GM23338 (cell line): ENCODE measurements around the gene AXL. TPM values are rescaled to one million over a fixed set of nuclear protein-coding genes. Genes with fewer than 3 reads are reported as not detected.
A peak's percentile ranks its signal among the peaks of the same experiment; 100 is the strongest.

Experiments used
- ATAC-seq: fragments of 200-7000 bp; cut with Tn5 transposase; 3 replicates; pipeline ENCODE4 v1.9.1; 2020
- DNase-seq: peaks from one replicate; pipeline ENCODE4 v3.0.0-alpha.2; 2015; ENCODE audit warnings: low spot score
- H2AFZ ChIP-seq: fragments of 200-600 bp; sonication (generic); 2 replicates; pipeline ENCODE4 v1.8.0; 2016; ENCODE audit warnings: antibody characterized with exemption, mild to moderate bottlenecking, moderate library complexity
- H3F3A ChIP-seq: fragments of 200-600 bp; sonication (generic); replicated peaks from 2 replicates; pipeline ENCODE4 v1.8.0; 2017; ENCODE audit warnings: antibody characterized with exemption, mixed run types, low read depth
- H3K27ac ChIP-seq: fragments of 200-600 bp; sonication (generic); 2 replicates; pipeline ENCODE4 v1.6.1; 2016; ENCODE audit warnings: low read depth
- H3K27me3 ChIP-seq: fragments of 200-600 bp; sonication (generic); 2 replicates; pipeline ENCODE4 v1.8.0; 2016; ENCODE audit warnings: mild to moderate bottlenecking, mixed run types, moderate library complexity; ENCODE audit not compliant: insufficient read depth
- H3K36me3 ChIP-seq: fragments of 200-600 bp; sonication (generic); 2 replicates; pipeline ENCODE4 v1.8.0; 2016; ENCODE audit warnings: mild to moderate bottlenecking; ENCODE audit not compliant: insufficient read depth
- H3K4me1 ChIP-seq: fragments of 200-600 bp; sonication (generic); 2 replicates; pipeline ENCODE4 v1.8.0; 2016; ENCODE audit warnings: mild to moderate bottlenecking, moderate library complexity; ENCODE audit not compliant: insufficient read depth
- H3K4me2 ChIP-seq: fragments of 200-600 bp; sonication (generic); 2 replicates; pipeline ENCODE4 v1.7.1; 2017; ENCODE audit warnings: mixed run types
- H3K4me3 ChIP-seq: fragments of 200-600 bp; sonication (generic); 2 replicates; pipeline ENCODE4 v1.6.1; 2016; ENCODE audit warnings: mixed run types
- H3K79me2 ChIP-seq: fragments of 200-600 bp; sonication (generic); replicated peaks from 2 replicates; pipeline ENCODE4 v1.8.0; 2017; ENCODE audit warnings: mild to moderate bottlenecking; ENCODE audit not compliant: insufficient read depth
- H3K9me2 ChIP-seq: fragments of 200-600 bp; sonication (generic); 2 replicates; pipeline ENCODE4 v1.8.0; 2017; ENCODE audit not compliant: insufficient read depth
- H4K20me1 ChIP-seq: fragments of 200-600 bp; sonication (generic); replicated peaks from 2 replicates; pipeline ENCODE4 v1.8.0; 2017; ENCODE audit warnings: mild to moderate bottlenecking; ENCODE audit not compliant: insufficient read depth
- H3K27ac Mint-ChIP-seq: 2 replicates; pipeline ENCODE4 v1.8.0; 2020; ENCODE audit warnings: inconsistent platforms, mild to moderate bottlenecking, moderate library complexity, mixed read lengths
- H3K27me3 Mint-ChIP-seq: 3 replicates; pipeline ENCODE4 v1.8.0; 2022; ENCODE audit warnings: low read depth, mild to moderate bottlenecking, moderate library complexity, mixed read lengths, inconsistent platforms; ENCODE audit not compliant: insufficient read depth, poor library complexity
- H3K36me3 Mint-ChIP-seq: 3 replicates; pipeline ENCODE4 v1.8.0; 2021; ENCODE audit warnings: low read depth, mild to moderate bottlenecking, inconsistent platforms, moderate library complexity, mixed read lengths
- H3K4me1 Mint-ChIP-seq: 3 replicates; pipeline ENCODE4 v1.8.0; 2020; ENCODE audit warnings: mild to moderate bottlenecking, inconsistent platforms, mixed read lengths
- H3K4me3 Mint-ChIP-seq: 3 replicates; pipeline ENCODE4 v1.8.0; 2021; ENCODE audit warnings: moderate library complexity, mild to moderate bottlenecking, inconsistent platforms, mixed read lengths
- H3K9me3 Mint-ChIP-seq: 3 replicates; pipeline ENCODE4 v1.8.0; 2020; ENCODE audit warnings: moderate library complexity, mild to moderate bottlenecking, inconsistent platforms, mixed read lengths
- EZH2 ChIP-seq: fragments of 200-600 bp; sonication (generic); IDR thresholded peaks from one replicate; pipeline ENCODE4 v1.8.0; 2017; ENCODE audit warnings: antibody characterized with exemption, mild to moderate bottlenecking, low read depth; ENCODE audit not compliant: unreplicated experiment
- JUNB ChIP-seq: IDR thresholded peaks from one replicate; pipeline ENCODE4 v1.6.1; 2016; ENCODE audit warnings: antibody characterized with exemption; ENCODE audit not compliant: unreplicated experiment
- NANOG ChIP-seq: IDR thresholded peaks from 2 replicates; pipeline ENCODE4 v1.6.1; 2016; ENCODE audit warnings: antibody characterized with exemption, borderline replicate concordance
- STAT1 ChIP-seq: IDR thresholded peaks from one replicate; pipeline ENCODE4 v1.6.1; 2016; ENCODE audit warnings: antibody characterized with exemption; ENCODE audit not compliant: unreplicated experiment
- ZNF114 ChIP-seq: fragments of 250-450 bp; sonication (Bioruptor Pico); IDR thresholded peaks from 2 replicates; pipeline ENCODE4 v1.5.0; 2020; ENCODE audit warnings: mild to moderate bottlenecking, moderate library complexity
- ZNF331 ChIP-seq: fragments of 250-450 bp; sonication (Bioruptor Pico); IDR thresholded peaks from 2 replicates; pipeline ENCODE4 v1.5.0; 2020; ENCODE audit warnings: low read depth, mild to moderate bottlenecking, moderate library complexity
- polyA plus RNA-seq: library from polyadenylated mRNA; unstranded; fragments of >200 nt; fragmentation: Nextera tagmentation; extraction: Ambion mirVana; gene quantifications from 2 replicates; pipeline ENCODE4 v1.2.1, GENCODE V29; 2016
- total RNA-seq: library from RNA; depleted of rRNA; stranded (reverse); fragments of >200 nt; shearing (Covaris generic); gene quantifications from 2 replicates; pipeline ENCODE4 v1.2.3, GENCODE V29; 2014
- TF ChIP-seq, protein P1 (sequence below): IDR thresholded peaks from one replicate; pipeline ENCODE4 v1.6.1; 2018; ENCODE audit warnings: antibody characterized with exemption; ENCODE audit not compliant: unreplicated experiment
- TF ChIP-seq, protein P2 (sequence below): fragments of 250-450 bp; sonication (Bioruptor Pico); IDR thresholded peaks from 2 replicates; pipeline ENCODE4 v1.5.0; 2020; ENCODE audit warnings: mild to moderate bottlenecking, moderate library complexity

Gene AXL
- total and polyA plus RNA-seq, 2 experiments from 2014 or later = 9.0 to 28.4 TPM

DNA sequence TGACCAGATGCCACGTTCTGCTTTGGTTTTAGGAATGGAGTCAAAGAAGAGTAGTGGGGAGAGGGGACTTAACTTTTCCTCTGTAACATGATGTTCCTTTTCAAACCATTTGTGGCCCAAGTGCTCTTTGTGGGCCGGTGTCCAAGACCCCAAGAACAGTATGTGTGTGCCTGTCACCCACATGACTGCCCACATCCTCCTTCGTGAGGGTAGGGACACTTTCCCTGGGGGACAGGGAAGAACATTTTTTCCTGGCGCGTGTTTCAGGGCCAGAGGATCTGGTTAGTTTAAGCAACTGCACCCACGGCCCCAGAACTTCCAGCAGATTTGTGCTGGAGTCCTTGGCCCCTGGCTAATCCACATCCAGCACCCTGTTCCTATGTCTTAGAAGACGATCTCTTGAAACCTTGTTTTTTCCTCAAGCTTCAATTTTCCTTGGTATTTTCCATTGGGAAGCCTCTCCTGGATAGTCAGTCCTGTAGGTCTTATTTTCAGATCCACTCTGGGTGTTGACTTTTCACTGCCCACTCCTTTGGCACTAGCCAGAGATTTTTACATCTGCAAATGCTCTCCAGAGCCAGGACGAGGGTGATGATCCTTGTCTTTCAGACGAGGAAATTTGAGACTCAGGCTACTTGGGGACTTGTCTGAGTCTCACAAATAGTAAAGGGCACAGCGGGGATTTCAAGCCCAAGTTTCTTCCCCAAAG lies 80.2 kb downstream of the AXL start:
- TF ChIP-seq, protein P1, sequence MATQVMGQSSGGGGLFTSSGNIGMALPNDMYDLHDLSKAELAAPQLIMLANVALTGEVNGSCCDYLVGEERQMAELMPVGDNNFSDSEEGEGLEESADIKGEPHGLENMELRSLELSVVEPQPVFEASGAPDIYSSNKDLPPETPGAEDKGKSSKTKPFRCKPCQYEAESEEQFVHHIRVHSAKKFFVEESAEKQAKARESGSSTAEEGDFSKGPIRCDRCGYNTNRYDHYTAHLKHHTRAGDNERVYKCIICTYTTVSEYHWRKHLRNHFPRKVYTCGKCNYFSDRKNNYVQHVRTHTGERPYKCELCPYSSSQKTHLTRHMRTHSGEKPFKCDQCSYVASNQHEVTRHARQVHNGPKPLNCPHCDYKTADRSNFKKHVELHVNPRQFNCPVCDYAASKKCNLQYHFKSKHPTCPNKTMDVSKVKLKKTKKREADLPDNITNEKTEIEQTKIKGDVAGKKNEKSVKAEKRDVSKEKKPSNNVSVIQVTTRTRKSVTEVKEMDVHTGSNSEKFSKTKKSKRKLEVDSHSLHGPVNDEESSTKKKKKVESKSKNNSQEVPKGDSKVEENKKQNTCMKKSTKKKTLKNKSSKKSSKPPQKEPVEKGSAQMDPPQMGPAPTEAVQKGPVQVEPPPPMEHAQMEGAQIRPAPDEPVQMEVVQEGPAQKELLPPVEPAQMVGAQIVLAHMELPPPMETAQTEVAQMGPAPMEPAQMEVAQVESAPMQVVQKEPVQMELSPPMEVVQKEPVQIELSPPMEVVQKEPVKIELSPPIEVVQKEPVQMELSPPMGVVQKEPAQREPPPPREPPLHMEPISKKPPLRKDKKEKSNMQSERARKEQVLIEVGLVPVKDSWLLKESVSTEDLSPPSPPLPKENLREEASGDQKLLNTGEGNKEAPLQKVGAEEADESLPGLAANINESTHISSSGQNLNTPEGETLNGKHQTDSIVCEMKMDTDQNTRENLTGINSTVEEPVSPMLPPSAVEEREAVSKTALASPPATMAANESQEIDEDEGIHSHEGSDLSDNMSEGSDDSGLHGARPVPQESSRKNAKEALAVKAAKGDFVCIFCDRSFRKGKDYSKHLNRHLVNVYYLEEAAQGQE = no peak
- TF ChIP-seq NANOG (no peak), ZNF331 (CRISPR knock-in tag) (no peak), JUNB (no peak), STAT1 (no peak), ZNF114 (CRISPR knock-in tag) (no peak), EZH2 (no peak)
- H3K27ac ChIP-seq = peak overlapping the region; percentile 45; the same call in 1 of the 2 replicates
- Mint-ChIP-seq H3K4me1 (no peaks in the 10 kb centered on the region), H3K27me3 (peaks cover 4% of the 10 kb centered on the region), H3K4me3 (no peak overlapping the region), H3K27ac (peak overlapping the region; percentile 37; the same call in 1 of the 2 replicates), H3K36me3 (peaks cover 98% of the 10 kb centered on the region), H3K9me3 (no peaks in the 10 kb centered on the region)
- no peak for ATAC-seq
- H3F3A ChIP-seq = peaks cover 22% of the 10 kb centered on the region
- H3K79me2 ChIP-seq = 0 out of 2 replicates have a peak, but pooled peaks cover 8% of the 10 kb centered on the region
- no peaks in the 10 kb centered on the region for H3K9me2 ChIP-seq
- H2AFZ ChIP-seq = no peak overlapping the region
- H3K4me1 ChIP-seq = no peaks in the 10 kb centered on the region
- no peak for DNase-seq
- peaks cover 88% of the 10 kb centered on the region for H3K36me3 ChIP-seq
- no peaks in the 10 kb centered on the region for H3K27me3 ChIP-seq
- H4K20me1 ChIP-seq = peaks cover 47% of the 10 kb centered on the region
- no peak overlapping the region for H3K4me3 ChIP-seq
- no peak overlapping the region for H3K4me2 ChIP-seq

DNA sequence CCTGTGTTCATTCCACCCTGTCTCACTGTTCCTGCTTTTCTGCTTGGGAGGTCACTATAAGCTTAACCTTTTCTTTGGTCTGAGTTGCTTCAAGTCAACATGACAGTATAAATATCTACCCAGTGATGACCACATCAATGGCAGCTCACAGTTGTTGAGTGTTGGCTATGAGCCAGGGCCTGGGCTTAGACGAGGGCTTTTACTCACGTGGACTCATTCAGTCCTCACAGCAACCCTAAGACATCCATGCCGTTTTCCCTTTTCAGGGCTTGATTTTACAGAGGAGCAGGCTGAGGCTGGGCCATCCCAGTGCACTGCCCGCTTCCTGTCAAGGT lies 80.7 kb downstream of the AXL start:
- peaks cover 46% of the 10 kb centered on the region for H4K20me1 ChIP-seq
- no peaks in the 10 kb centered on the region for H3K4me1 ChIP-seq
- no peaks in the 10 kb centered on the region for H3K4me1 Mint-ChIP-seq
- no peak overlapping the region for H3K4me3 ChIP-seq
- DNase-seq = no peak
- H3F3A ChIP-seq = peaks cover 27% of the 10 kb centered on the region
- H3K4me3 Mint-ChIP-seq = no peak overlapping the region
- peaks cover 88% of the 10 kb centered on the region for H3K36me3 ChIP-seq
- no peak overlapping the region for H3K27ac ChIP-seq
- H3K79me2 ChIP-seq = 0 out of 2 replicates have a peak, but pooled peaks cover 8% of the 10 kb centered on the region
- no peak for ATAC-seq
- H3K9me3 Mint-ChIP-seq = no peaks in the 10 kb centered on the region
- no peaks in the 10 kb centered on the region for H3K9me2 ChIP-seq
- peaks cover 98% of the 10 kb centered on the region for H3K36me3 Mint-ChIP-seq
- no peak overlapping the region for H3K4me2 ChIP-seq
- H3K27me3 Mint-ChIP-seq = peaks cover 5% of the 10 kb centered on the region
- H2AFZ ChIP-seq = no peak overlapping the region
- H3K27me3 ChIP-seq = no peaks in the 10 kb centered on the region
- peak overlapping the region; percentile 37; the same call in 1 of the 2 replicates for H3K27ac Mint-ChIP-seq
- no peak for TF ChIP-seq EZH2
- TF ChIP-seq, protein P1 = no peak
- TF ChIP-seq, protein P2, sequence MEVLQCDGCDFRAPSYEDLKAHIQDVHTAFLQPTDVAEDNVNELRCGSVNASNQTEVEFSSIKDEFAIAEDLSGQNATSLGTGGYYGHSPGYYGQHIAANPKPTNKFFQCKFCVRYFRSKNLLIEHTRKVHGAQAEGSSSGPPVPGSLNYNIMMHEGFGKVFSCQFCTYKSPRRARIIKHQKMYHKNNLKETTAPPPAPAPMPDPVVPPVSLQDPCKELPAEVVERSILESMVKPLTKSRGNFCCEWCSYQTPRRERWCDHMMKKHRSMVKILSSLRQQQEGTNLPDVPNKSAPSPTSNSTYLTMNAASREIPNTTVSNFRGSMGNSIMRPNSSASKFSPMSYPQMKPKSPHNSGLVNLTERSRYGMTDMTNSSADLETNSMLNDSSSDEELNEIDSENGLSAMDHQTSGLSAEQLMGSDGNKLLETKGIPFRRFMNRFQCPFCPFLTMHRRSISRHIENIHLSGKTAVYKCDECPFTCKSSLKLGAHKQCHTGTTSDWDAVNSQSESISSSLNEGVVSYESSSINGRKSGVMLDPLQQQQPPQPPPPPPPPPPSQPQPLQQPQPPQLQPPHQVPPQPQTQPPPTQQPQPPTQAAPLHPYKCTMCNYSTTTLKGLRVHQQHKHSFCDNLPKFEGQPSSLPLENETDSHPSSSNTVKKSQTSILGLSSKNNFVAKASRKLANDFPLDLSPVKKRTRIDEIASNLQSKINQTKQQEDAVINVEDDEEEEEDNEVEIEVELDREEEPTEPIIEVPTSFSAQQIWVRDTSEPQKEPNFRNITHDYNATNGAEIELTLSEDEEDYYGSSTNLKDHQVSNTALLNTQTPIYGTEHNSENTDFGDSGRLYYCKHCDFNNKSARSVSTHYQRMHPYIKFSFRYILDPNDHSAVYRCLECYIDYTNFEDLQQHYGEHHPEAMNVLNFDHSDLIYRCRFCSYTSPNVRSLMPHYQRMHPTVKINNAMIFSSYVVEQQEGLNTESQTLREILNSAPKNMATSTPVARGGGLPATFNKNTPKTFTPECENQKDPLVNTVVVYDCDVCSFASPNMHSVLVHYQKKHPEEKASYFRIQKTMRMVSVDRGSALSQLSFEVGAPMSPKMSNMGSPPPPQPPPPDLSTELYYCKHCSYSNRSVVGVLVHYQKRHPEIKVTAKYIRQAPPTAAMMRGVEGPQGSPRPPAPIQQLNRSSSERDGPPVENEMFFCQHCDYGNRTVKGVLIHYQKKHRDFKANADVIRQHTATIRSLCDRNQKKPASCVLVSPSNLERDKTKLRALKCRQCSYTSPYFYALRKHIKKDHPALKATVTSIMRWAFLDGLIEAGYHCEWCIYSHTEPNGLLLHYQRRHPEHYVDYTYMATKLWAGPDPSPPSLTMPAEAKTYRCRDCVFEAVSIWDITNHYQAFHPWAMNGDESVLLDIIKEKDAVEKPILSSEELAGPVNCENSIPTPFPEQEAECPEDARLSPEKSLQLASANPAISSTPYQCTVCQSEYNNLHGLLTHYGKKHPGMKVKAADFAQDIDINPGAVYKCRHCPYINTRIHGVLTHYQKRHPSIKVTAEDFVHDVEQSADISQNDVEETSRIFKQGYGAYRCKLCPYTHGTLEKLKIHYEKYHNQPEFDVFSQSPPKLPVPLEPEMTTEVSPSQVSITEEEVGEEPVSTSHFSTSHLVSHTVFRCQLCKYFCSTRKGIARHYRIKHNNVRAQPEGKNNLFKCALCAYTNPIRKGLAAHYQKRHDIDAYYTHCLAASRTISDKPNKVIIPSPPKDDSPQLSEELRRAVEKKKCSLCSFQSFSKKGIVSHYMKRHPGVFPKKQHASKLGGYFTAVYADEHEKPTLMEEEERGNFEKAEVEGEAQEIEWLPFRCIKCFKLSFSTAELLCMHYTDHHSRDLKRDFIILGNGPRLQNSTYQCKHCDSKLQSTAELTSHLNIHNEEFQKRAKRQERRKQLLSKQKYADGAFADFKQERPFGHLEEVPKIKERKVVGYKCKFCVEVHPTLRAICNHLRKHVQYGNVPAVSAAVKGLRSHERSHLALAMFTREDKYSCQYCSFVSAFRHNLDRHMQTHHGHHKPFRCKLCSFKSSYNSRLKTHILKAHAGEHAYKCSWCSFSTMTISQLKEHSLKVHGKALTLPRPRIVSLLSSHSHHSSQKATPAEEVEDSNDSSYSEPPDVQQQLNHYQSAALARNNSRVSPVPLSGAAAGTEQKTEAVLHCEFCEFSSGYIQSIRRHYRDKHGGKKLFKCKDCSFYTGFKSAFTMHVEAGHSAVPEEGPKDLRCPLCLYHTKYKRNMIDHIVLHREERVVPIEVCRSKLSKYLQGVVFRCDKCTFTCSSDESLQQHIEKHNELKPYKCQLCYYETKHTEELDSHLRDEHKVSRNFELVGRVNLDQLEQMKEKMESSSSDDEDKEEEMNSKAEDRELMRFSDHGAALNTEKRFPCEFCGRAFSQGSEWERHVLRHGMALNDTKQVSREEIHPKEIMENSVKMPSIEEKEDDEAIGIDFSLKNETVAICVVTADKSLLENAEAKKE (CRISPR knock-in tag) = no peak
